H9 (cell line): ENCODE results near the gene PIP5K1A. TPM values are rescaled to one million over a fixed set of nuclear protein-coding genes. Genes with fewer than 3 reads are reported as not detected.

Experiments used
- DNase-seq: peaks from one replicate; pipeline ENCODE4 v3.0.0-alpha.2; 2017
- H2AFZ ChIP-seq: one replicate; pipeline ENCODE4 v1.6.1; 2013; ENCODE audit warnings: mild to moderate bottlenecking, low read length, control low read depth, moderate library complexity
- H2AK5ac ChIP-seq: 2 replicates; pipeline ENCODE4 v1.6.1; 2013; ENCODE audit warnings: low read length, control low read depth, mixed read lengths; ENCODE audit not compliant: insufficient read length
- H2BK120ac ChIP-seq: one replicate; pipeline ENCODE4 v1.6.1; 2013; ENCODE audit warnings: low read depth, mild to moderate bottlenecking, low read length, control low read depth, inconsistent platforms; ENCODE audit not compliant: poor library complexity, severe bottlenecking
- H2BK12ac ChIP-seq: 2 replicates; pipeline ENCODE4 v1.6.1; 2013; ENCODE audit warnings: low read length, control low read depth, mixed read lengths, low read depth; ENCODE audit not compliant: insufficient read length
- H2BK15ac ChIP-seq: 2 replicates; pipeline ENCODE4 v1.6.1; 2013; ENCODE audit warnings: low read depth, low read length, control low read depth
- H2BK20ac ChIP-seq: one replicate; pipeline ENCODE4 v1.6.1; 2013; ENCODE audit warnings: low read depth, mild to moderate bottlenecking, low read length, control low read depth, inconsistent platforms; ENCODE audit not compliant: poor library complexity, severe bottlenecking
- H2BK5ac ChIP-seq: 2 replicates; pipeline ENCODE4 v1.6.1; 2013; ENCODE audit warnings: low read length, control low read depth, mixed read lengths; ENCODE audit not compliant: insufficient read length
- H3K14ac ChIP-seq: 2 replicates; pipeline ENCODE4 v1.6.1; 2013; ENCODE audit warnings: low read length, control low read depth; ENCODE audit not compliant: insufficient read depth
- H3K18ac ChIP-seq: 2 replicates; pipeline ENCODE4 v1.6.1; 2013; ENCODE audit warnings: low read depth, mild to moderate bottlenecking, mixed read lengths, low read length, control low read depth; ENCODE audit not compliant: insufficient read length
- H3K23ac ChIP-seq: 2 replicates; pipeline ENCODE4 v1.6.1; 2013; ENCODE audit warnings: low read length, control low read depth, mixed read lengths, low read depth; ENCODE audit not compliant: insufficient read length
- H3K23me2 ChIP-seq: 2 replicates; pipeline ENCODE4 v1.6.1; 2013; ENCODE audit warnings: low read depth, mild to moderate bottlenecking, mixed read lengths, low read length, control low read depth; ENCODE audit not compliant: insufficient read length, poor library complexity, severe bottlenecking
- H3K27ac ChIP-seq: 2 replicates; pipeline ENCODE4 v1.5.1; 2013; ENCODE audit warnings: low read length, control low read depth, mixed read lengths, low read depth; ENCODE audit not compliant: insufficient read length
- H3K27me3 ChIP-seq: 2 replicates; pipeline ENCODE4 v1.6.1; 2013; ENCODE audit warnings: low read length, control low read depth, inconsistent platforms; ENCODE audit not compliant: insufficient read depth
- H3K4ac ChIP-seq: 2 replicates; pipeline ENCODE4 v1.6.1; 2013; ENCODE audit warnings: low read depth, mild to moderate bottlenecking, control low read depth, inconsistent platforms, low read length, moderate library complexity
- H3K4me1 ChIP-seq: 2 replicates; pipeline ENCODE4 v1.6.1; 2013; ENCODE audit warnings: low read length, control low read depth, inconsistent platforms; ENCODE audit not compliant: insufficient read depth
- H3K4me2 ChIP-seq: 2 replicates; pipeline ENCODE4 v1.6.1; 2013; ENCODE audit warnings: low read length, control low read depth, mixed read lengths; ENCODE audit not compliant: insufficient read length, insufficient read depth
- H3K56ac ChIP-seq: 2 replicates; pipeline ENCODE4 v1.6.1; 2013; ENCODE audit warnings: low read depth, mild to moderate bottlenecking, mixed read lengths, low read length, control low read depth; ENCODE audit not compliant: insufficient read length
- H3K79me1 ChIP-seq: 2 replicates; pipeline ENCODE4 v1.6.1; 2013; ENCODE audit warnings: low read depth, mild to moderate bottlenecking, moderate library complexity, low read length, control low read depth, inconsistent platforms; ENCODE audit not compliant: insufficient read depth, poor library complexity, severe bottlenecking
- H3K79me2 ChIP-seq: 2 replicates; pipeline ENCODE4 v1.6.1; 2013; ENCODE audit warnings: low read length, control low read depth, inconsistent platforms; ENCODE audit not compliant: insufficient read depth
- H3K9ac ChIP-seq: 2 replicates; pipeline ENCODE4 v1.6.1; 2013; ENCODE audit warnings: low read length, control low read depth, mixed read lengths; ENCODE audit not compliant: insufficient read length; ENCODE audit errors: extremely low read depth
- H3K9me3 ChIP-seq: one replicate; pipeline ENCODE4 v1.6.1; 2013; ENCODE audit warnings: low read depth, low read length, inconsistent platforms; ENCODE audit not compliant: control insufficient read depth
- H3T11ph ChIP-seq: one replicate; pipeline ENCODE4 v1.6.1; 2013; ENCODE audit warnings: mild to moderate bottlenecking, low read length, control low read depth, inconsistent platforms
- H4K20me1 ChIP-seq: one replicate; pipeline ENCODE4 v1.6.1; 2013; ENCODE audit not compliant: control insufficient read depth, insufficient read length, insufficient read depth
- H4K5ac ChIP-seq: 2 replicates; pipeline ENCODE4 v1.6.1; 2013; ENCODE audit warnings: low read depth, mild to moderate bottlenecking, mixed read lengths, low read length, control low read depth; ENCODE audit not compliant: insufficient read length
- H4K8ac ChIP-seq: replicated peaks from 2 replicates; pipeline ENCODE4 v1.6.1; 2013; ENCODE audit warnings: low read length, control low read depth, mixed read lengths, low read depth; ENCODE audit not compliant: insufficient read length
- H4K91ac ChIP-seq: 2 replicates; pipeline ENCODE4 v1.6.1; 2013; ENCODE audit warnings: low read depth, mild to moderate bottlenecking, moderate library complexity, mixed read lengths, low read length, control low read depth; ENCODE audit not compliant: insufficient read length
- H3K27ac Mint-ChIP-seq, 3 experiments: 2 replicates in 2 of 3; 3 replicates in 1 of 3; pipeline ENCODE4 v1.8.0; 2020 to 2021; ENCODE audit warnings: mixed read lengths in 3 of 3, mild to moderate bottlenecking in 1 of 3, moderate library complexity in 1 of 3
- H3K27me3 Mint-ChIP-seq: 2 replicates; pipeline ENCODE4 v1.8.0; 2021; ENCODE audit warnings: low read depth, mild to moderate bottlenecking, moderate library complexity, mixed read lengths
- H3K36me3 Mint-ChIP-seq, 3 experiments: 2 replicates in 2 of 3; 3 replicates in 1 of 3; pipeline ENCODE4 v1.8.0; 2020 to 2021; ENCODE audit warnings: low read depth in 3 of 3, mixed read lengths in 3 of 3; ENCODE audit not compliant: insufficient read depth in 1 of 3
- H3K4me1 Mint-ChIP-seq, 2 experiments: 2 replicates each; pipeline ENCODE4 v1.8.0; 2020; ENCODE audit warnings: mixed read lengths in 2 of 2
- H3K4me3 Mint-ChIP-seq, 2 experiments: 2 replicates in 1 of 2; 3 replicates in 1 of 2; pipeline ENCODE4 v1.8.0; 2020 to 2021; ENCODE audit warnings: mild to moderate bottlenecking in 2 of 2, mixed read lengths in 2 of 2, moderate library complexity in 1 of 2
- H3K9me3 Mint-ChIP-seq, 2 experiments: 2 replicates in 1 of 2; 3 replicates in 1 of 2; pipeline ENCODE4 v1.8.0; 2020; ENCODE audit warnings: mild to moderate bottlenecking in 2 of 2, mixed read lengths in 2 of 2, moderate library complexity in 1 of 2
- CTCF ChIP-seq: fragments of 200-600 bp; sonication (generic); conservative IDR thresholded peaks from 3 replicates; pipeline ENCODE4 v1.8.0; 2021; ENCODE audit warnings: antibody characterized with exemption, mild to moderate bottlenecking
- WGBS: extraction: QIAGEN DNeasy Blood & Tissue Kit; methylation state at CpG from one replicate; pipeline ENCODE4 v1.1.7; 2013; ENCODE audit warnings: missing lambda C conversion rate, low lambda C conversion rate, mixed read lengths; ENCODE audit not compliant: insufficient read length; ENCODE audit errors: extremely low coverage; 5-methylcytosine and 5-hydroxymethylcytosine counted together
- total RNA-seq: library from RNA; stranded (reverse); gene quantifications from 2 replicates; pipeline ENCODE4 v1.2.1, GENCODE V29; 2021

Gene PIP5K1A
- total RNA-seq, 1 experiment from 2014 or later: 94.6 TPM

GRCh38 chr1:151251656-151252470 is 53.5 kb downstream of the PIP5K1A start:
- H2BK12ac ChIP-seq: no peak overlapping the region

More at GRCh38 chr1:151251656-151252470, 53.5 kb downstream of the PIP5K1A start:
- Mint-ChIP-seq H3K27ac (peak overlapping the region in 1 of 3 experiments; percentile 82; a peak in 1 of 7 replicates), H3K4me1 (peaks cover 8% of the 10 kb centered on the region in 2 experiments), H3K27me3 (peaks cover 2% of the 10 kb centered on the region; the same call in 1 of the 2 replicates), H3K9me3 (no peaks in the 10 kb centered on the region), H3K36me3 (peaks cover 12 to 33% (median 28%) of the 10 kb centered on the region in 3 experiments), H3K4me3 (no peak overlapping the region)
- no peaks in the 10 kb centered on the region for H3K27me3 ChIP-seq
- peaks cover 10% of the 10 kb centered on the region; the same call in 1 of the 2 replicates for H3K79me2 ChIP-seq
- WGBS: no CpG with 5 or more reads among the region's 16 CpGs
- no peak overlapping the region for H4K8ac ChIP-seq
- H4K20me1 ChIP-seq: no peaks in the 10 kb centered on the region
- H3K23ac ChIP-seq: no peak overlapping the region
- no peak overlapping the region for H2AFZ ChIP-seq
- H2BK5ac ChIP-seq: no peak overlapping the region
- TF ChIP-seq CTCF: peak; percentile 92
- no peak overlapping the region for H2BK15ac ChIP-seq
- no peaks in the 10 kb centered on the region for H3K4me1 ChIP-seq
- no peak overlapping the region for H3K56ac ChIP-seq
- H3K27ac ChIP-seq: no peak overlapping the region
- no peak overlapping the region for H4K91ac ChIP-seq
- no peak overlapping the region for H3K9ac ChIP-seq
- H3K14ac ChIP-seq: no peak overlapping the region
- no peak overlapping the region for H3K4me2 ChIP-seq
- no peak overlapping the region for H2BK20ac ChIP-seq
- H2AK5ac ChIP-seq: no peak overlapping the region
- peak; percentile 53 for DNase-seq
- H3K18ac ChIP-seq: no peak overlapping the region
- no peak overlapping the region for H2BK120ac ChIP-seq
- H3K23me2 ChIP-seq: no peaks in the 10 kb centered on the region
- H3T11ph ChIP-seq: no peak overlapping the region
- no peaks in the 10 kb centered on the region for H3K9me3 ChIP-seq
- H3K4ac ChIP-seq: no peak overlapping the region
- H3K79me1 ChIP-seq: peaks cover 3% of the 10 kb centered on the region
- no peak overlapping the region for H4K5ac ChIP-seq
